Upper lobe of left lung (tissue), 6 donors: ENCODE measurements around the gene TRIM66. TPM values are rescaled to one million over a fixed set of nuclear protein-coding genes. Genes with fewer than 3 reads are reported as not detected.

Source experiments
- ATAC-seq, 2 donors: fragments of 200-7000 bp; cut with Tn5 transposase; one replicate each; pipeline ENCODE4 v1.9.1; 2022; ENCODE audit warnings: mild to moderate bottlenecking in 2 of 2, moderate library complexity in 2 of 2; ENCODE audit not compliant: low FRiP score in 2 of 2
- DNase-seq, 2 donors: peaks; one replicate each; pipeline ENCODE4 v3.0.0-alpha.2; 2019 to 2020
- H3K27ac ChIP-seq, 4 donors: fragments of 200-600 bp; sonication (generic); one replicate each; pipeline ENCODE4 v1.5.1; 2016 to 2019
- H3K27me3 ChIP-seq, 4 donors: fragments of 200-600 bp; sonication (generic); one replicate each; pipeline ENCODE4 v1.5.1; 2017 to 2019
- H3K36me3 ChIP-seq, 4 donors: fragments of 200-600 bp; sonication (generic); one replicate each; pipeline ENCODE4 v1.5.1; 2016 to 2019
- H3K4me1 ChIP-seq, 4 donors: fragments of 200-600 bp; sonication (generic); one replicate each; pipeline ENCODE4 v1.5.1; 2018 to 2019
- H3K4me3 ChIP-seq, 4 donors: fragments of 200-600 bp; sonication (generic); one replicate each; pipeline ENCODE4 v1.5.1; 2017 to 2019; ENCODE audit warnings: mild to moderate bottlenecking in 2 of 4, moderate library complexity in 1 of 4
- H3K9me3 ChIP-seq, 4 donors: fragments of 200-600 bp; sonication (generic); one replicate each; pipeline ENCODE4 v1.5.1; 2018 to 2019
- EP300 ChIP-seq, 4 donors: sonication (generic); formaldehyde crosslinking; IDR thresholded peaks; one replicate each; pipeline ENCODE4 v1.5.1; 2017; ENCODE audit warnings: antibody characterized with exemption in 4 of 4, control low read depth in 2 of 4
- POLR2A ChIP-seq, 4 donors: fragments of 450-650 bp; IDR thresholded peaks; one replicate each; pipeline ENCODE4 v1.5.1; 2016 to 2017; ENCODE audit warnings: antibody characterized with exemption in 4 of 4, mild to moderate bottlenecking in 2 of 4
- POLR2AphosphoS5 ChIP-seq, 2 donors: sonication (generic); formaldehyde crosslinking; IDR thresholded peaks; one replicate each; pipeline ENCODE4 v1.5.1; 2017; ENCODE audit warnings: antibody characterized with exemption in 2 of 2
- WGBS, 2 donors: methylation state at CpG; one replicate each; pipeline ENCODE4 v1.1.5; 2017 to 2018; 5-methylcytosine and 5-hydroxymethylcytosine counted together
- total RNA-seq, 6 donors: library from RNA; depleted of rRNA in 4 of 6; stranded (reverse); fragments of >200 nt in 4 of 6; gene quantifications; one replicate each; pipeline versions ENCODE4 v1.1.0 to v1.2.1, GENCODE V29; 2016 to 2021
- TF ChIP-seq, protein P1 (sequence below), 6 experiments: fragments of 450-650 bp in 4 of 6; fragments of 200-600 bp in 2 of 6; sonication (generic) in 2 of 6; IDR thresholded peaks; one replicate each; pipeline ENCODE4 v1.5.1; 2016 to 2019; ENCODE audit warnings: antibody characterized with exemption in 6 of 6
- donor health status: DM: no; HTN: no; CAD: no; lungs with moderate emphysema.
- donor health status: DM: no; HTN: yes; CAD: no; lungs with severe emphysema.

The TRIM66 gene
- total RNA-seq, 6 donors from 2014 or later: 4.9 to 126 (median 11.2) TPM

DNA sequence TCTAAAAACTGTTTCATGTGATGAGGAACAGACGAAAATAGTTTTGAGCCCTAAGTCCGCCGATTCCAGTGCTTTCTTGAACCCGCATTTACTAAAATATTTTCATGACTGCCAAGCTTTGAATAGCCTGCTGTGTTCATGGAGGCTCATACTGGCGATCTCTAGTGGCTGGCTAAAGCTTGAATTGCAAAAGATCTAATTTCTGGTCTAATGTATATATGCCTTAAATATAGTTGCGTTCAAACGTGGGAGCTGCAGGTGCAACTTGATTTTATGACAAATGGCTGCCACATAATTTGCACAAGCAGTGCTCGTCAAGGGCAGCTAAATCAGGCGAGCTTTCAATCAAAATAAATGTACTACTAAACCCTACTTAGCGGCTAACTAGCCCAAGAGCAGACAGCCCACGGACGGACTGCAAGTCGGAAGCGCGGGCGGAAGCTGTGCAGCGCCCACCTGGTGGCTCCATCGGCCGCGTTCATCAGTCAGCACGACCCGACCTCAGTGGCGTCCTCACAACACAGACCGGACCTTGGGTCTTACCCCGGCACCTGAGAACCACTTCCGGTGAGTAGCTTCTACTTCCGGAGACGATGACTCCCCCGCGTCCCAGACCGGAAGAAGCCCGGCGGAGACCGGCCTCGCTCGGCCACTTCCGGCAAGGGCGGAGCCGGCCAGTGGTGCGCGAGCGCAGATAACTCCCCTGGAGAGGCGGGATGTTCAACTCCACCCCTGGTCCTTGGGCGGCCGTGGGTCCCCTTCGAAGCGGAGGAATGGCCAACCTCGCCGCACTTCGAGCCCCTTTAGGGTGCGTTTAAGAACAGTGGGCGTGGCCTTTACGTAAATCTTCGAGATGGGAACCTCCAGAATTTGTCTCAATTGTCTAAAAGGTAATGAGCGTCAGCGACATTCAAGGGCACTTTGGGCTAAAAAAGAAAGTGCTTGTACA lies 6.2 kb upstream of the TRIM66 start:
- WGBS, 2 donors: 4 to 11% methylated on average over 17 to 50 of the region's 56 CpGs
- ATAC-seq: peak; percentile 98
- peak overlapping the region; percentile 44 to 63 (median 57) for H3K4me3 ChIP-seq
- peak overlapping the region; percentile 79 to 89 (median 85) for H3K27ac ChIP-seq
- peak; percentile 94 to 98 for DNase-seq
- H3K4me1 ChIP-seq: peaks cover 25 to 31% (median 29%) of the 10 kb centered on the region in 4 donors
- TF ChIP-seq EP300 (IDR thresholded peaks at IDR 0.05): peak in 2 of 4 donors; percentile 22 to 53
- TF ChIP-seq POLR2A (IDR thresholded peaks at IDR 0.05): peak in 3 of 4 donors; percentile 48 to 84 (median 59)
- TF ChIP-seq, protein P1, sequence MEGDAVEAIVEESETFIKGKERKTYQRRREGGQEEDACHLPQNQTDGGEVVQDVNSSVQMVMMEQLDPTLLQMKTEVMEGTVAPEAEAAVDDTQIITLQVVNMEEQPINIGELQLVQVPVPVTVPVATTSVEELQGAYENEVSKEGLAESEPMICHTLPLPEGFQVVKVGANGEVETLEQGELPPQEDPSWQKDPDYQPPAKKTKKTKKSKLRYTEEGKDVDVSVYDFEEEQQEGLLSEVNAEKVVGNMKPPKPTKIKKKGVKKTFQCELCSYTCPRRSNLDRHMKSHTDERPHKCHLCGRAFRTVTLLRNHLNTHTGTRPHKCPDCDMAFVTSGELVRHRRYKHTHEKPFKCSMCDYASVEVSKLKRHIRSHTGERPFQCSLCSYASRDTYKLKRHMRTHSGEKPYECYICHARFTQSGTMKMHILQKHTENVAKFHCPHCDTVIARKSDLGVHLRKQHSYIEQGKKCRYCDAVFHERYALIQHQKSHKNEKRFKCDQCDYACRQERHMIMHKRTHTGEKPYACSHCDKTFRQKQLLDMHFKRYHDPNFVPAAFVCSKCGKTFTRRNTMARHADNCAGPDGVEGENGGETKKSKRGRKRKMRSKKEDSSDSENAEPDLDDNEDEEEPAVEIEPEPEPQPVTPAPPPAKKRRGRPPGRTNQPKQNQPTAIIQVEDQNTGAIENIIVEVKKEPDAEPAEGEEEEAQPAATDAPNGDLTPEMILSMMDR (IDR thresholded peaks at IDR 0.05): peak in 2 of 6 experiments; percentile 19 to 48
- peak; percentile 86 to 89 for TF ChIP-seq POLR2AphosphoS5 (IDR thresholded peaks at IDR 0.05)
- H3K36me3 ChIP-seq: peaks cover 28 to 59% (median 41%) of the 10 kb centered on the region in 4 donors
- H3K9me3 ChIP-seq: no peaks in the 10 kb centered on the region
- H3K27me3 ChIP-seq: no peaks in the 10 kb centered on the region

DNA sequence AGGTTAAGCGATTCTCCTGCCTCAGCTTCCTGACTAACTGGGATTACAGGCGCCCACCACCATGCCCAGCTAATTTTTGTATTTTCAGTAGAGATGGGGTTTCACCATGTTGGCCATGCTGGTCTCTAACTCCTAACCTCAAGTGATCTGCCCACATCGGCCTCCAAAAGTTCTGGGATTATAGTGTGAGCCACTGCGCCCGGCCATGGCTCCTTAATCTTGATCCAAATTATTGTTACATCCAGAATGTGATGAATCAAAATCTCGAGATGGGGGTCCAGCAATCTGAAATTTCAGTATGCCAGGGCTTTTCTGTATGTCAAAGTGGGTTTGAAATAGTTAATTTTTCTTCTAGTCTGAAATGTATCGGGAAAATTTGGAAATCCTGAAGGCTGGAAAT lies 3.9 kb upstream of the TRIM66 start:
- no peak overlapping the region for H3K4me3 ChIP-seq
- no peak for TF ChIP-seq EP300 (IDR thresholded peaks at IDR 0.05)
- TF ChIP-seq POLR2AphosphoS5 (IDR thresholded peaks at IDR 0.05): no peak
- TF ChIP-seq POLR2A (IDR thresholded peaks at IDR 0.05): no peak
- TF ChIP-seq, protein P1 (IDR thresholded peaks at IDR 0.05): no peak
- no peaks in the 10 kb centered on the region for H3K27me3 ChIP-seq
- no peaks in the 10 kb centered on the region for H3K9me3 ChIP-seq
- no peak for DNase-seq
- no peak for ATAC-seq
- 90 to 93% methylated on average over 7 of the region's 7 CpGs for WGBS, 2 donors
- H3K27ac ChIP-seq: no peak overlapping the region
- peaks cover 13 to 38% (median 27%) of the 10 kb centered on the region in 4 donors for H3K36me3 ChIP-seq
- peaks cover 33 to 42% (median 38%) of the 10 kb centered on the region in 4 donors for H3K4me1 ChIP-seq

DNA sequence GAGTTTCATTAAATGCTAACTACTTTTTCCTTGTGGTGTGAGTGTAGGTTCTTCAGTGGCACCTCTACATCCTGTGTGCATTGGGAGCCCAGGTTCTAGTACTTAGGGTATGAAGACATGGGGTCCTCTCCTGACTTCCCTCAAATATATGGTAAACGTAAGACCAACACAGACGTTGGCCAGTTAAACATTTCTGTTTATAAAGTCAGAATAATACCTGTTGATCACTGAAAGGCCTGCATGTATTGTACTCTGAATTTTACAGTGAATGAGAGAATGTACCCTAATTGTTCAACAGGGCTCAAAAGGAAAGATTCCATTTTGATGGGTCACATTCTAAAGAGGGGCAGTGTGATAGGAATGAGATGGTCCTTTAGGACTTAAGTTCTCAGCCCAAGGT lies 3.4 kb upstream of the TRIM66 start:
- DNase-seq (no peak), ATAC-seq (no peak)
- Histone ChIP-seq H3K27me3 (no peaks in the 10 kb centered on the region), H3K36me3 (peaks cover 13 to 37% (median 27%) of the 10 kb centered on the region in 4 donors), H3K4me3 (no peak overlapping the region), H3K27ac (no peak overlapping the region), H3K4me1 (peaks cover 33 to 42% (median 39%) of the 10 kb centered on the region in 4 donors), H3K9me3 (no peaks in the 10 kb centered on the region)
- 60 to 88% methylated on average over 2 of the region's 2 CpGs for WGBS, 2 donors
- TF ChIP-seq POLR2AphosphoS5 (IDR thresholded peaks at IDR 0.05): no peak
- no peak for TF ChIP-seq EP300 (IDR thresholded peaks at IDR 0.05)
- TF ChIP-seq, protein P1 (IDR thresholded peaks at IDR 0.05): no peak
- no peak for TF ChIP-seq POLR2A (IDR thresholded peaks at IDR 0.05)

DNA sequence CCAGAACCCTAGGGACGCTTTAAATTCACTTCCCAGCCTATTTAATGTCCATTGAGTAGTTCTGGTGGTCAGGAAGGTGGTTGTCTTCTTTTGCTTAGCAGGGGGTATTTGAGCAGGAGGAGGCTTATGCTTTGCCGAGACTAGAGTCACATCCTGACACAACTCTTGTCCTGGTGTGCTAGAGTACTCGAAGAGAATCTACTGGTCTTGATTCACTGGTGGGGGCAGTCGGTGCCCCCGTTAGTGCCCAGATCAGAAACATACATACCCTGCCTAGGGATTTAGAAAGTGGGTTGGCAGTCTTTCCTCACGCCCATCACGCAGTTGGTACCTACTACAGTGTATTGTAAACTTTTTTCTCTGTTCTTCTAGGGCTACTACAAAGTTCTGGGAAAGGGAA lies 2.8 kb upstream of the TRIM66 start:
- Histone ChIP-seq H3K4me3 (no peak overlapping the region), H3K27me3 (no peaks in the 10 kb centered on the region), H3K4me1 (peaks cover 33 to 42% (median 39%) of the 10 kb centered on the region in 4 donors), H3K36me3 (peaks cover 13 to 37% (median 24%) of the 10 kb centered on the region in 4 donors), H3K27ac (peak overlapping the region in 1 of 4 donors; percentile 4), H3K9me3 (no peaks in the 10 kb centered on the region)
- 78 to 87% methylated on average over 7 of the region's 7 CpGs for WGBS, 2 donors
- TF ChIP-seq, protein P1 (IDR thresholded peaks at IDR 0.05): no peak
- TF ChIP-seq EP300 (IDR thresholded peaks at IDR 0.05): no peak
- TF ChIP-seq POLR2A (IDR thresholded peaks at IDR 0.05): no peak
- TF ChIP-seq POLR2AphosphoS5 (IDR thresholded peaks at IDR 0.05): no peak
- ATAC-seq (no peak), DNase-seq (no peak)
